ENCODE results near the gene GALNT7.

Gene GALNT7

DNA sequence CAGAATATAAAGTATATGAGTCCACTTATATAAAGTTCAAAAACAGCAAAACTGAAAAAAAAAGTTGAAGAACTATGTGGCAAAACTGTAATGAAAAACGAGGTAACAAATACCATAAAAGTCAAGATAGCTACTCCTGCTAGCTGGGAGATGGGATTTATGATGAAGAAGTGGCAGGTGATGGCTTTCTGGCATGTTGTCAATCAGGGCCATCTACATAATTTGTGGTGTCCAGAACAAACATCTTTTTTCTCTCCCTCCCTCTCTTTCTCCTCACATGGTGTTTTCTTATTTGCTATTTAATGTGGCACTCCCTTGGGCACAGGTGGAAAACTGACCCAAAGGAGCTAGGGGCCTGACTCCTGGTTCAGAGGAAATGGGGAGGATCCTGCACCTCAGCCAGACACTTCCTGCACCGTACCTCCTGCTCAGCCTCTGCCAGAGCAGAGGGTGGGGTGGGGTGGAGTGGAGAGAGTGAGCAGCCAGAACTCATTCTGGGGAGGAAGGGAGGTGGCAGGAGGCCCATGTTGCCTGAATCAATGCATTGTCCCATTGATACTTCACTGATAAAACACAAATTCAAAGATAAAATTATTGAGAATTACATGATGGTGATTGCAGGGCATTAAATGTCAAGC lies 196.9 kb downstream of the GALNT7 start:
- DNase-seq, result peak; percentile 65

DNA sequence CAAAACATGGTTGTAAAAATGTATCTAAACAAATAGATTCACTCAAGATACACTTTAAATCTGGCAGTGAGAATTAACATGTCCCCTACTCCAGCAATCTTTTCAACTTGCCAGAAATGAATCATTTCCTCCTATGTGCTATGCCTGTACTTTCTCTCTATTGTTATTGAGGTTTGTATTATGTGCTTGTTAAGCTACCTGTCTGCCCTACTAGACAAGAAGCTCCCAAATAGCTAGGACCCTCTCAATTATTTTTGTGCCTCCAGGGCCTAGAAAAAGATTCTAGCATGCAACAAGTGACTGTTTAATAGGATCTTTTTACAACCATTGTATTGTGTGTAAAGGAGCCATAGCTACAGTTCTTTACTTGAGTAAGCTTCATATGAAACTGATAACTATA lies 198.7 kb downstream of the GALNT7 start:
- peak; percentile 61 for DNase-seq

DNA sequence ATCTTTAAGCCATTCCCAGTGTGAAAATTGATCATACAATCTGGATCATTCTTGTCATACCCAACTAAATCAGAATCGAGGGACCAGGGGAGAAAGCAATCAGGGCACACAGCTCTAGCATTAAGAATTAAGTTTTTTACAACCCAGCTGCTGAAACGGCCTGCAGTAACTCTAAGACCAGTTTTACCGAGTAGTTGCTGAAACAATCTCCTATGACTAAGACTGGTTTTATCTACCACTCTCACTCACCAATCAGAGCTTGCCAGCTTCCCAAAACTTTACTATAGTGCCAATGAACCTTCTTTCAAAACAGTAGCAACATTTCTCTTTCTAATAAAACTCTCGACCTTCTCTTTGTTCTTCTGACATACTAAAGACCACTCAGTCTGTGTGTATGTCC lies 199.3 kb downstream of the GALNT7 start:
- DNase-seq, result peak; percentile 25

DNA sequence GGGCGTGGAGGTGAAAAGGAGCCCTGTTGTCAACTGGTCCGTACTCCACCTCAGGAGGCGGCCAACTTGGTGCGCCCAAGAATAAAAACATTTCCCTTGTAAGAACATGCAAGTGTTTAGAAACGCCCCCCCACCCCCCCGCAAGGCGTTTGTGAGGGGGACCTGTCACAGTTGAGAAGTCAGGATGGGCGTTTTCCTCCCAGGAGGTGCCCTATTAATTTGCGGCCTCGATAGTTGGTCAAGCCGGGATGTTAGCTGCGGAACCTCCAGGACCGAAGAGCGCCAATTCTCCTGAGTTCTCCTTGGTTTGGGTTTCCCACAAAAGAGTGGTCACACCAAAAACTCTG lies 201.5 kb downstream of the GALNT7 start:
- DNase-seq, result no peak

DNA sequence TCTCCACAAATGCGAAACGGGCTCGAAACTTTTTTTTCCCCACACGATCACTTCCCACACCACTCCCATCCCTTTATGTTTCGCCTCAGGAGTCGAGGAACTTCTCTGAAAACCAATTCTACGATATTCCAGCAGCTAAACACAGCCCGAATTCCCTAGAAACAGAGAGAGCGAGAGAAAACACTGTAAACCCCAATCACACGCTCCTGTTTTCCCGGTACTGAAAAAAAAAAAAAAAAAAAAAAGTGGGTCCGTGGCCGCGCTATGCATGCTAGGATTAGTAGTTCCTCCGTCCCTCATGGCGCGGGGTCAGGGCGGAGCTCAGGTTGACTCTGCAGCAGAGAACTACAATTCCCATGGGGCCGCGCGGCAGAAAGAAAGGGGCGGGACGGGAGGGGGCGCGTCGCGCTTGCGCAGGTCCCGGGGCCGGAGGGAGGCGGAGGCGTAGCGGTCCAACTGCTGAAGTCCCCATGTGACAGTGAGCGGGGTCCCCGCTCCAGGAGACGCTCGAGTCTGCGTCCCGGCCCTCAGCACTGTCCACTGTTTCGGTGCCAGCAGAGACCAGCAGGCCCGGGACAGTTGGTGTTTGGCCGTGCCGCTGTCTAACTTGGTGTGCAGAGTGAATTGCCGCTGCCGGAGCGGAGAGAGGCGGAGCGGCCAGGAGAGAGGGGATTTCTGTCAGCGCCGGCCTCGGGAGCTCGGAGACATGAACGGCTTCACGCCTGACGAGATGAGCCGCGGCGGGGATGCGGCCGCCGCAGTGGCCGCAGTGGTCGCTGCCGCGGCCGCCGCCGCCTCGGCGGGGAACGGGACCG lies 202.1 kb downstream of the GALNT7 start, which contains the start of gene SAP30:
SAP30 (plus strand) TSS at position 478 of the 815 bp plus-strand sequence; CDS start at position 707, 229 bp downstream.
- peak; percentile 97 for DNase-seq

DNA sequence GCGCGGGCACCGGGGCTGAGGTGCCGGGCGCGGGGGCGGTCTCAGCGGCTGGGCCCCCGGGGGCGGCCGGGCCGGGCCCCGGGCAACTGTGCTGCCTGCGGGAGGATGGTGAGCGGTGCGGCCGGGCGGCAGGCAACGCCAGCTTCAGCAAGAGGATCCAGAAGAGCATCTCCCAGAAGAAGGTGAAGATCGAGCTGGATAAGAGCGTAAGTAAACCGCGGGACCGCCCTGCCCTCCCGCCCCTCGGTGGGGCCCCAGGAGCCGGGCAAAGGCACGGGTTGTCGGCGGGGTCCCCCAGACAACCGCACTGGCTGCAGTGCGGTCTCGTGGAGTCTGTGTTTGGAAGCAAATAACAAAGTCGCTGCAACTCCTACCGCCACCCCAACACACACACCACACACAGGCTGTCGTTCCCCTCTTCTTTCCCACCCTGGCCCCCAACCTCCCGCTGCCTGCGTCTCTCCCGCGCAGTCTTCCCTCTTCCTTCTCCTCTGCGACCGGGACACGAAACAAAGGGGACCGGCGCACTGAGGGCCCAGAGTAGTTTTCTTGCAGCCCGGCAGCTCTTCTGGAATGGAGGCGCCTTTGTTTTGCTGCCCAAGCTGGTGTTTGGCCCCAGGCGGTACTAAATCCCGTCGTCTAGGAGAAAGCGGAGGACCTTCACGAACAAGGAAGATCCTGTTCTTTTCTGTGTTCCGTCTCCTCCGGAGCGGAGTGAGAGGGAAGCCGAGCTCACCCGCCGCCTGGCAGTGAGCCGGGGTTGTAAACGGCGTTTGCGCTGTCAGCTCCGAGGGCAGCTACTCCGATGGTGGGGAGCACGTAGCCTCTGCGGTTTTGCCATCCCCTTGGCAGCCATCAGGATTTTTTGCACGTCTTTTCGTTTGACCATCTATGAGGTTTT lies 202.9 kb downstream of the GALNT7 start:
- peak; percentile 71 for DNase-seq

All from NCI-H69 (cell line).